ENCODE results near the gene ZNF253. TPM values are rescaled to one million over a fixed set of nuclear protein-coding genes. Genes with fewer than 3 reads are reported as not detected.
"Not testable (repeated sequence)": the region's sequence is repeated elsewhere in the genome, so short reads cannot be mapped to it uniquely, and the experiment has no call there.

Gene ZNF253
- total and polyA plus RNA-seq, 2 of the 8 experiments (the other 6 are each of a cell fraction or from before 2014, with no cell fraction given): 8.3 to 64.0 TPM

DNA sequence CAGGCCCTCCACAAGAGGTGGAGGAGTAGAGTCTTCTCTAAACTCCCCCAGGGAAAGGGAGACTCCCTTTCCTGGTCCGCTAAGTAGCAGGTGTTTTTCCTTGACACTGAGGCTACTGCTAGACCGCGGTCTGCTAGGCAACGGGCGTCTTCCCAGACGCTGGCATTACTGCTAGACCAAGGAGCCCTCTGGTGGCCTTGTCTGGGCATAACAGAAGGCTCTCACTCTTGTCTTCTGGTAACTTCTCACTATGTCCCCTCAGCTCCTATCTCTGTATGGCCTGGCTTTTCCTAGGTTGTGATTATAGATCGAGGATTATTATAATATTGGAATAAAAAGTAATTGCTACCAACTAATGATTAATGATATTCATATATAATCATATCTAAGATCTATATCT is 64.7 kb downstream of the ZNF253 start:
- POLR2A ChIA-PET (ENCODE audit: partially characterized antibody): interaction anchor here (1.3 kb wide), 1 partner anchor 18 kb away, joined by 4 read pairs; no protein-coding TSS in a partner anchor
- H2BK120ac ChIP-seq (replicated peaks; ENCODE audit: low read depth, low read length); H2BK20ac ChIP-seq (ENCODE audit: low read length); H3K4me1 ChIP-seq (replicated peaks in 1 of 4; ENCODE audit: control insufficient read depth in 3 of 4, insufficient read depth in 4 of 4, low read length in 3 of 4); H3K27ac ChIP-seq (ENCODE audit: low read depth, low read length); H4K91ac ChIP-seq (replicated peaks; ENCODE audit: insufficient read length, low read length); H3K23me2 ChIP-seq (ENCODE audit: low read depth, low read length); H3K14ac ChIP-seq (ENCODE audit: insufficient read length); H2BK15ac ChIP-seq (ENCODE audit: low read length); H4K20me1 ChIP-seq (replicated peaks in 1 of 2; ENCODE audit: control insufficient read depth in 1 of 2, insufficient read depth in 2 of 2, low read length in 2 of 2); H3K4me3 ChIP-seq (ENCODE audit: extremely low read depth in 1 of 4, insufficient read depth in 2 of 4, low read depth in 3 of 4, low read length in 4 of 4); H4K5ac ChIP-seq (ENCODE audit: insufficient read length, low read depth, low read length); H3K27me3 ChIP-seq (replicated peaks in 1 of 4; ENCODE audit: control insufficient read depth in 3 of 4, extremely low read depth in 1 of 4, insufficient read depth in 3 of 4, low read length in 3 of 4); H2BK12ac ChIP-seq (ENCODE audit: low read depth, low read length); H2BK5ac ChIP-seq (ENCODE audit: low read depth, low read length); H2AK5ac ChIP-seq (ENCODE audit: low read depth, low read length); H4K8ac ChIP-seq (ENCODE audit: extremely low read depth, insufficient read depth, low read length); H3K4ac ChIP-seq (replicated peaks; ENCODE audit: insufficient read length, low read depth, low read length); H3K79me1 ChIP-seq (ENCODE audit: low read depth, low read length); H3K23ac ChIP-seq (ENCODE audit: insufficient read length); H2AFZ ChIP-seq (ENCODE audit: low read length); H3K4me2 ChIP-seq (ENCODE audit: insufficient read depth in 1 of 2, low read depth in 2 of 2, low read length in 2 of 2); H3K9ac ChIP-seq (replicated peaks in 1 of 4; ENCODE audit: extremely low read depth in 1 of 4, low read depth in 3 of 4, low read length in 3 of 4); FAIRE-seq; H3K18ac ChIP-seq (ENCODE audit: extremely low read depth, low read length); H3K56ac ChIP-seq (replicated peaks; ENCODE audit: insufficient read length, low read depth, low read length): not testable (repeated sequence)
- 85% methylated on average over 7 of the region's 7 CpGs; no CpG with 5 or more reads in 1 of the 2 experiments for WGBS, 2 experiments (ENCODE audit: extremely low coverage in 1 of 2, insufficient coverage in 1 of 2, insufficient read length in 1 of 2, insufficient replicate concordance in 2 of 2, low coverage in 1 of 2, low lambda C conversion rate in 2 of 2, missing lambda C conversion rate in 1 of 2)
- H3K9me3 ChIP-seq (ENCODE audit: insufficient read depth in 2 of 2, low read depth in 1 of 2, low read length in 1 of 2): peaks cover 63 to 68% of the 10 kb centered on the region in 2 experiments
- DNase-seq (ENCODE audit: low read depth in 1 of 2, low spot score in 2 of 2): peak; percentile 36 to 76
- TF ChIP-seq, protein P1, sequence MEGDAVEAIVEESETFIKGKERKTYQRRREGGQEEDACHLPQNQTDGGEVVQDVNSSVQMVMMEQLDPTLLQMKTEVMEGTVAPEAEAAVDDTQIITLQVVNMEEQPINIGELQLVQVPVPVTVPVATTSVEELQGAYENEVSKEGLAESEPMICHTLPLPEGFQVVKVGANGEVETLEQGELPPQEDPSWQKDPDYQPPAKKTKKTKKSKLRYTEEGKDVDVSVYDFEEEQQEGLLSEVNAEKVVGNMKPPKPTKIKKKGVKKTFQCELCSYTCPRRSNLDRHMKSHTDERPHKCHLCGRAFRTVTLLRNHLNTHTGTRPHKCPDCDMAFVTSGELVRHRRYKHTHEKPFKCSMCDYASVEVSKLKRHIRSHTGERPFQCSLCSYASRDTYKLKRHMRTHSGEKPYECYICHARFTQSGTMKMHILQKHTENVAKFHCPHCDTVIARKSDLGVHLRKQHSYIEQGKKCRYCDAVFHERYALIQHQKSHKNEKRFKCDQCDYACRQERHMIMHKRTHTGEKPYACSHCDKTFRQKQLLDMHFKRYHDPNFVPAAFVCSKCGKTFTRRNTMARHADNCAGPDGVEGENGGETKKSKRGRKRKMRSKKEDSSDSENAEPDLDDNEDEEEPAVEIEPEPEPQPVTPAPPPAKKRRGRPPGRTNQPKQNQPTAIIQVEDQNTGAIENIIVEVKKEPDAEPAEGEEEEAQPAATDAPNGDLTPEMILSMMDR (IDR thresholded peaks at IDR 0.05; ENCODE audit: control extremely low read depth in 1 of 3, insufficient read depth in 1 of 3, low read depth in 1 of 3, low read length in 3 of 3): peak; percentile 42 to 57 (median 42)
- peak; percentile 58 to 60 for TF ChIP-seq RAD21 (IDR thresholded peaks at IDR 0.05 in 1 of 2, conservative IDR thresholded peaks at IDR 0.05 in 1 of 2; ENCODE audit: low read depth in 2 of 2, low read length in 2 of 2)
- CTCF ChIA-PET (ENCODE audit: partially characterized antibody): interaction anchor here (0.8 to 1.9 kb wide), 6 partner anchors 16 to 142 kb away, joined by 3 to 6 read pairs (median 3); no protein-coding TSS in a partner anchor
- H3K36me3 ChIP-seq (ENCODE audit: control insufficient read depth in 2 of 4, insufficient read depth in 4 of 4, low read length in 3 of 4): peaks cover 15 to 89% (median 63%) of the 10 kb centered on the region in 4 experiments
- H3K79me2 ChIP-seq (ENCODE audit: control insufficient read depth in 1 of 2, insufficient read depth in 2 of 2, low read length in 2 of 2): peaks cover 0 to 11% of the 10 kb centered on the region in 2 experiments; a peak in 1 of 4 replicates

Measured in H1 (cell line).